Mesendoderm (in vitro differentiated cells): ENCODE results near the gene FAM131C.
A peak's percentile ranks its signal among the peaks of the same experiment; 100 is the strongest.

Experiments used
- DNase-seq: peaks from one replicate; pipeline ENCODE4 v3.0.0; 2013
- H2AK5ac ChIP-seq: 2 replicates; pipeline ENCODE4 v1.6.1; 2013; ENCODE audit warnings: low read length, inconsistent platforms
- H2BK120ac ChIP-seq: 2 replicates; pipeline ENCODE4 v1.6.1; 2013; ENCODE audit warnings: low read depth, mild to moderate bottlenecking, low read length, moderate library complexity, mixed read lengths
- H2BK15ac ChIP-seq: replicated peaks from 2 replicates; pipeline ENCODE4 v1.6.1; 2013; ENCODE audit warnings: low read depth, mild to moderate bottlenecking, moderate library complexity
- H2BK5ac ChIP-seq: 2 replicates; pipeline ENCODE4 v1.6.1; 2013; ENCODE audit warnings: low read length, inconsistent platforms
- H3K18ac ChIP-seq: 2 replicates; pipeline ENCODE4 v1.6.1; 2013; ENCODE audit warnings: mild to moderate bottlenecking, low read length, mixed read lengths
- H3K23ac ChIP-seq: one replicate; pipeline ENCODE4 v1.6.1; 2013; ENCODE audit warnings: low read length
- H3K27ac ChIP-seq: 2 replicates; pipeline ENCODE4 v1.5.1; 2013; ENCODE audit warnings: low read depth, mild to moderate bottlenecking, inconsistent platforms, low read length, moderate library complexity
- H3K27me3 ChIP-seq: 2 replicates; pipeline ENCODE4 v1.6.1; 2013; ENCODE audit warnings: low read length, control low read depth, mild to moderate bottlenecking, inconsistent platforms; ENCODE audit not compliant: insufficient read depth, poor library complexity
- H3K36me3 ChIP-seq: 2 replicates; pipeline ENCODE4 v1.6.1; 2013; ENCODE audit warnings: low read length, inconsistent platforms; ENCODE audit not compliant: control insufficient read depth, insufficient read depth
- H3K4ac ChIP-seq: one replicate; pipeline ENCODE4 v1.6.1; 2013; ENCODE audit warnings: low read depth, mild to moderate bottlenecking, low read length, moderate library complexity
- H3K4me1 ChIP-seq: 2 replicates; pipeline ENCODE4 v1.6.1; 2013; ENCODE audit warnings: low read depth, low read length, inconsistent platforms; ENCODE audit not compliant: control insufficient read depth
- H3K4me2 ChIP-seq: 2 replicates; pipeline ENCODE4 v1.6.1; 2013; ENCODE audit warnings: low read length
- H3K4me3 ChIP-seq: 2 replicates; pipeline ENCODE4 v1.5.1; 2013; ENCODE audit warnings: mild to moderate bottlenecking, low read length
- H3K56ac ChIP-seq: one replicate; pipeline ENCODE4 v1.6.1; 2013; ENCODE audit warnings: low read length
- H3K79me1 ChIP-seq: 2 replicates; pipeline ENCODE4 v1.6.1; 2013; ENCODE audit warnings: low read length, inconsistent platforms
- H3K79me2 ChIP-seq: 2 replicates; pipeline ENCODE4 v1.6.1; 2013; ENCODE audit warnings: mild to moderate bottlenecking, low read length; ENCODE audit not compliant: control insufficient read depth, insufficient read depth
- H3K9ac ChIP-seq: 2 replicates; pipeline ENCODE4 v1.6.1; 2013; ENCODE audit warnings: low read length, inconsistent platforms
- H4K5ac ChIP-seq: one replicate; pipeline ENCODE4 v1.6.1; 2013; ENCODE audit warnings: low read length
- H4K8ac ChIP-seq: one replicate; pipeline ENCODE4 v1.6.1; 2013; ENCODE audit warnings: low read depth, mild to moderate bottlenecking, control low read depth, low read length, moderate library complexity
- WGBS: extraction: QIAGEN DNeasy Blood & Tissue Kit; methylation state at CpG from one replicate; pipeline ENCODE4 v1.1.7; 2013; ENCODE audit warnings: low lambda C conversion rate, missing lambda C conversion rate; ENCODE audit not compliant: insufficient coverage; ENCODE audit errors: extremely low coverage; 5-methylcytosine and 5-hydroxymethylcytosine counted together

Gene FAM131C

GRCh38 chr1:16074217-16074616 lies 766 bp upstream of the FAM131C start:
- H2BK15ac ChIP-seq, result no peak overlapping the region
- H4K5ac ChIP-seq, result no peak overlapping the region
- DNase-seq, result no peak
- H3K27me3 ChIP-seq, result no peaks in the 10 kb centered on the region
- H3K56ac ChIP-seq, result peak overlapping the region; percentile 25
- no peak overlapping the region for H2AK5ac ChIP-seq
- no peak overlapping the region for H3K4ac ChIP-seq
- no peak overlapping the region for H3K27ac ChIP-seq
- H3K18ac ChIP-seq, result no peak overlapping the region
- peak overlapping the region; percentile 78 for H3K4me2 ChIP-seq
- H4K8ac ChIP-seq, result no peak overlapping the region
- no peak overlapping the region for H3K4me3 ChIP-seq
- no peaks in the 10 kb centered on the region for H3K79me1 ChIP-seq
- WGBS, result no CpG with 5 or more reads among the region's 5 CpGs
- H3K36me3 ChIP-seq, result no peaks in the 10 kb centered on the region
- H3K79me2 ChIP-seq, result no peaks in the 10 kb centered on the region
- H2BK5ac ChIP-seq, result no peak overlapping the region
- peaks cover 1% of the 10 kb centered on the region for H3K4me1 ChIP-seq
- H2BK120ac ChIP-seq, result no peak overlapping the region
- H3K23ac ChIP-seq, result no peak overlapping the region
- no peak overlapping the region for H3K9ac ChIP-seq

- H3K4ac ChIP-seq, result no peak overlapping the region
- peak overlapping the region; percentile 40 for H3K9ac ChIP-seq
- no peaks in the 10 kb centered on the region for H3K36me3 ChIP-seq
- no peak overlapping the region for H2BK120ac ChIP-seq
- no peaks in the 10 kb centered on the region for H3K79me2 ChIP-seq
- H3K18ac ChIP-seq, result no peak overlapping the region
- no peaks in the 10 kb centered on the region for H3K27me3 ChIP-seq
- no peaks in the 10 kb centered on the region for H3K4me1 ChIP-seq
- no peaks in the 10 kb centered on the region for H3K79me1 ChIP-seq
- H3K56ac ChIP-seq, result peak overlapping the region; percentile 60
- WGBS, result no CpG with 5 or more reads among the region's 49 CpGs
- H3K4me3 ChIP-seq, result no peak overlapping the region
- no peak overlapping the region for H4K5ac ChIP-seq
- H2AK5ac ChIP-seq, result no peak overlapping the region
- no peak overlapping the region for H2BK15ac ChIP-seq
- H3K4me2 ChIP-seq, result peak overlapping the region; percentile 25
- no peak overlapping the region for H4K8ac ChIP-seq
- no peak overlapping the region for H2BK5ac ChIP-seq
- no peak for DNase-seq
- H3K27ac ChIP-seq, result no peak overlapping the region
- H3K23ac ChIP-seq, result no peak overlapping the region
Observed at GRCh38 chr1:16072616-16073484, 601 bp downstream of the FAM131C start.

GRCh38 chr1:16072095-16072494 lies 1.4 kb downstream of the FAM131C start:
- Histone ChIP-seq H2BK120ac (no peak overlapping the region), H3K79me1 (no peaks in the 10 kb centered on the region), H2AK5ac (no peak overlapping the region), H2BK15ac (no peak overlapping the region), H4K5ac (no peak overlapping the region), H3K36me3 (no peaks in the 10 kb centered on the region), H4K8ac (no peak overlapping the region), H3K27ac (no peak overlapping the region), H3K56ac (no peak overlapping the region), H2BK5ac (no peak overlapping the region), H3K23ac (no peak overlapping the region), H3K9ac (no peak overlapping the region), H3K79me2 (no peaks in the 10 kb centered on the region), H3K4me3 (no peak overlapping the region), H3K4ac (no peak overlapping the region), H3K18ac (no peak overlapping the region), H3K4me1 (no peaks in the 10 kb centered on the region), H3K27me3 (no peaks in the 10 kb centered on the region), H3K4me2 (no peak overlapping the region)
- DNase-seq, result no peak
- no CpG with 5 or more reads among the region's 5 CpGs for WGBS

GRCh38 chr1:16071614-16072013 lies 1.8 kb downstream of the FAM131C start:
- no peak overlapping the region for H2BK120ac ChIP-seq
- no peaks in the 10 kb centered on the region for H3K79me1 ChIP-seq
- H3K4ac ChIP-seq, result no peak overlapping the region
- H3K4me1 ChIP-seq, result no peaks in the 10 kb centered on the region
- H3K18ac ChIP-seq, result no peak overlapping the region
- H2BK15ac ChIP-seq, result no peak overlapping the region
- H3K27me3 ChIP-seq, result no peaks in the 10 kb centered on the region
- no peaks in the 10 kb centered on the region for H3K36me3 ChIP-seq
- no peak overlapping the region for H3K27ac ChIP-seq
- no peak overlapping the region for H2AK5ac ChIP-seq
- no peak overlapping the region for H3K56ac ChIP-seq
- H3K4me3 ChIP-seq, result no peak overlapping the region
- no peak overlapping the region for H4K5ac ChIP-seq
- no peak overlapping the region for H3K9ac ChIP-seq
- no CpG with 5 or more reads among the region's 6 CpGs for WGBS
- no peak for DNase-seq
- H3K23ac ChIP-seq, result no peak overlapping the region
- no peak overlapping the region for H3K4me2 ChIP-seq
- no peaks in the 10 kb centered on the region for H3K79me2 ChIP-seq
- no peak overlapping the region for H2BK5ac ChIP-seq
- H4K8ac ChIP-seq, result no peak overlapping the region

- Histone ChIP-seq H3K56ac (no peak overlapping the region), H3K79me1 (no peaks in the 10 kb centered on the region), H3K4me3 (no peak overlapping the region), H2BK15ac (no peak overlapping the region), H2AK5ac (no peak overlapping the region), H2BK120ac (no peak overlapping the region), H3K9ac (no peak overlapping the region), H3K79me2 (no peaks in the 10 kb centered on the region), H3K27me3 (no peaks in the 10 kb centered on the region), H3K18ac (no peak overlapping the region), H3K27ac (no peak overlapping the region), H3K4me1 (no peaks in the 10 kb centered on the region), H3K36me3 (no peaks in the 10 kb centered on the region), H3K4me2 (no peak overlapping the region), H2BK5ac (no peak overlapping the region), H3K23ac (no peak overlapping the region), H4K5ac (no peak overlapping the region), H3K4ac (no peak overlapping the region), H4K8ac (no peak overlapping the region)
- DNase-seq, result no peak
- WGBS, result no CpG with 5 or more reads among the region's 9 CpGs
Observed at GRCh38 chr1:16070640-16071355, 2.7 kb downstream of the FAM131C start.
